ENCODE data around the gene PCLO.

DNA sequence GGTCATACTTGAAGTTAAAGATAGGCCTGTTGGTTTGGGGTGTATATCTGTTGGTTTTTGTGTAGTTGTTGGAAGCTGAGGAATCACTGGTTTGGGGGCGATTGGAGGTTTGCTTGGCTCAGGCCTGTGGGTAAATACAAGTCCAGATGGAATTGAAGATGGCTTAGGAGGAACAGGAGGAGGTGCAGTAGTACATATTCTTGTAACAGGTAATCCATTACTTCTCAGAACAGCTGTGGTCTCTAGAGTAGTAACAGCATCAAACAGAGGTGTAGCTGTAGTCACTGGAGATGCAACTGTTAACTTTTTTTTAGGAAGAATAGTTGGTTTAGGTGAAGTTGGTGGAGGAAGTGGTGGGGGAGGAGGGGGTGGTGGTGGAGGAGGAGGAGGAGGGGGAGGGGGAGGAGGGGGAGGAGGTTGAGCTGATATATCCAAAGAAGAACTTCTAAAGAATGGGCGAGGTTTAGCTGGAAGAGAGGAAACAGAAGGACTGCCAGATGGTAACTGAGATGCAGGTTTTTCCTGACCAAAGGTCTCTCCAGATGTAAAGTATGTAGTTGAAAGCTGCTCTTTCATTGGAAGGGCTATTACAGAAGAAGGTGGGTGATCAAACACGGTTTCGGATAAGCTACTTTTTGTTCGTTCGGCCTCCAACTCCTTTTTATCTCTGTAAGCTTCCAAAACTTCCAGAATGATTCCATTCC, 209.2 kb downstream of the PCLO start:
- TF ChIP-seq CTCF (conservative IDR thresholded peaks at IDR 0.05; ENCODE audit: low read depth, low read length) (no peak), FOS (IDR thresholded peaks at IDR 0.05; ENCODE audit: low read depth, low read length) (no peak), RAD21 (IDR thresholded peaks at IDR 0.05; ENCODE audit: low read length) (no peak), RFX5 (IDR thresholded peaks at IDR 0.05; ENCODE audit: low read depth, low read length) (no peak), POLR2A (IDR thresholded peaks at IDR 0.05; ENCODE audit: low read depth, low read length) (no peak), MAZ (IDR thresholded peaks at IDR 0.05; ENCODE audit: borderline replicate concordance, low read depth, low read length) (no peak), USF2 (IDR thresholded peaks at IDR 0.05; ENCODE audit: low read depth, low read length) (no peak), RCOR1 (IDR thresholded peaks at IDR 0.05; ENCODE audit: insufficient replicate concordance, low read length) (no peak), NFE2L2 (IDR thresholded peaks at IDR 0.05; ENCODE audit: low read depth, low read length) (no peak), CEBPB (IDR thresholded peaks at IDR 0.05; ENCODE audit: low read depth, low read length) (no peak), CHD1 (IDR thresholded peaks at IDR 0.05; ENCODE audit: low read depth, low read length) (no peak), ELK1 (IDR thresholded peaks at IDR 0.05; ENCODE audit: borderline replicate concordance, low read depth, low read length) (no peak), MXI1 (IDR thresholded peaks at IDR 0.05; ENCODE audit: borderline replicate concordance, low read depth, low read length) (no peak), MAFK (IDR thresholded peaks at IDR 0.05; ENCODE audit: low read depth, low read length) (no peak)
